Psoas muscle (tissue), 8 donors: Measurements from ENCODE around the gene HARBI1. TPM values are rescaled to one million over a fixed set of nuclear protein-coding genes. Genes with fewer than 3 reads are reported as not detected.
A peak's percentile ranks its signal among the peaks of the same experiment; 100 is the strongest.

Experiments
- ATAC-seq, 4 donors: fragments of 200-7000 bp; cut with Tn5 transposase; one replicate each; pipeline ENCODE4 v1.9.1; 2020; ENCODE audit warnings: moderate library complexity in 3 of 4, mild to moderate bottlenecking in 2 of 4
- DNase-seq, 2 donors: peaks; one replicate each; pipeline ENCODE4 v3.0.0-alpha.2; 2020
- H3K27ac ChIP-seq: fragments of 200-600 bp; one replicate; pipeline ENCODE4 v1.8.0; 2022
- H3K27me3 ChIP-seq, 3 donors: fragments of 200-600 bp in 1 of 3; one replicate each; pipeline versions ENCODE4 v1.6.1 to v1.8.0; 2013 to 2022; ENCODE audit warnings: low read length in 2 of 3, mild to moderate bottlenecking in 2 of 3, moderate library complexity in 1 of 3; ENCODE audit not compliant: insufficient read depth in 3 of 3
- H3K36me3 ChIP-seq, 2 donors: fragments of 200-600 bp in 1 of 2; one replicate each; pipeline versions ENCODE4 v1.6.1 to v1.8.0; 2013 to 2022; ENCODE audit warnings: low read depth in 1 of 2, mild to moderate bottlenecking in 1 of 2, moderate library complexity in 1 of 2; ENCODE audit not compliant: insufficient read depth in 1 of 2
- H3K4me1 ChIP-seq: fragments of 200-600 bp; one replicate; pipeline ENCODE4 v1.8.0; 2022
- H3K4me3 ChIP-seq: fragments of 200-600 bp; one replicate; pipeline ENCODE4 v1.8.0; 2022; ENCODE audit warnings: mild to moderate bottlenecking
- H3K9me3 ChIP-seq: fragments of 200-600 bp; one replicate; pipeline ENCODE4 v1.8.0; 2022
- WGBS, 3 donors: extraction: QIAGEN DNeasy Blood & Tissue Kit; methylation state at CpG; one replicate each; pipeline versions ENCODE4 v1.1.6 to v1.1.7; 2013; 5-methylcytosine and 5-hydroxymethylcytosine counted together
- intact Hi-C, 2 donors: fragments of 100-400 bp; cut with DNase I; formaldehyde crosslinking; loops; one replicate each; pipeline versions ENCODE4 v1.11.0 to v1.14.2; 2022
- polyA plus RNA-seq, 3 donors: library from polyadenylated mRNA; stranded (reverse); fragments of 200-250 nt; gene quantifications; one replicate each; pipeline ENCODE4 v1.2.3, GENCODE V29; 2013
- total RNA-seq, 4 donors: library from RNA; stranded (reverse); fragmentation: NEBNext Ultra II Directional in 2 of 4; extraction: Animal tissue kit (Norgen Biotek cat#: 25700) in 2 of 4; gene quantifications; one replicate each; pipeline versions ENCODE4 v1.2.1 to v1.2.4, GENCODE V29; 2021 to 2023
- TF ChIP-seq, protein P1 (sequence below): fragments of 200-600 bp; IDR thresholded peaks from one replicate; pipeline ENCODE4 v1.8.0; 2022; ENCODE audit warnings: antibody characterized with exemption
- donor health status: healthy with polysubstance abuse.
- donor health status: DM: no; HTN: no; CAD: no; lungs with moderate emphysema.
- donor health status: Bipolar disorder and iron deficiency.
- donor health status: healthy.
- donor health status: DM: yes; HTN: yes; CAD: no.
- donor health status: DM: no; HTN: no; CAD: no.
- donor health status: DM: no; HTN: no; CAD: no.
- donor health status: DM: yes; HTN: yes; CAD: no.

The HARBI1 gene
- total and polyA plus RNA-seq, 7 donors, result 2.0 to 8.6 (median 3.4) TPM

DNA sequence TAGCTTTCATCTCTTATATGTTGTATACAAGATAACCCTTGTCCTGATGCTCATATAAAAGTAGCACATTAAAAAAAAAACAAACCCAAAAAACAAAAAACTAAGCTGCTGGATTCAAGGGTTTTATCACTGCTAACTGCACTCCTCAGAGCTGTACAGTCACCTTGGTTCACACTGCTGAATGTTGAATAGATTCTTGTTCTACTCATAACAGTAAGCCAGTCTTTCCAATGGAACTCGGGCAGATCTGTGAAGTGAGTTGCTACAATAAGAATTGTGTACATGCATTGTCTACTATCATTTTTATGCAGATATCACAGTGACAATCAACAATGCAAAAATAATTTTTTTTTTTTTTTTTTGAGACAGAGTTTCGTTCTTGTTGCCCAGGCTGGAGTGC, 4.7 kb downstream of the HARBI1 start:
- TF ChIP-seq, protein P1, sequence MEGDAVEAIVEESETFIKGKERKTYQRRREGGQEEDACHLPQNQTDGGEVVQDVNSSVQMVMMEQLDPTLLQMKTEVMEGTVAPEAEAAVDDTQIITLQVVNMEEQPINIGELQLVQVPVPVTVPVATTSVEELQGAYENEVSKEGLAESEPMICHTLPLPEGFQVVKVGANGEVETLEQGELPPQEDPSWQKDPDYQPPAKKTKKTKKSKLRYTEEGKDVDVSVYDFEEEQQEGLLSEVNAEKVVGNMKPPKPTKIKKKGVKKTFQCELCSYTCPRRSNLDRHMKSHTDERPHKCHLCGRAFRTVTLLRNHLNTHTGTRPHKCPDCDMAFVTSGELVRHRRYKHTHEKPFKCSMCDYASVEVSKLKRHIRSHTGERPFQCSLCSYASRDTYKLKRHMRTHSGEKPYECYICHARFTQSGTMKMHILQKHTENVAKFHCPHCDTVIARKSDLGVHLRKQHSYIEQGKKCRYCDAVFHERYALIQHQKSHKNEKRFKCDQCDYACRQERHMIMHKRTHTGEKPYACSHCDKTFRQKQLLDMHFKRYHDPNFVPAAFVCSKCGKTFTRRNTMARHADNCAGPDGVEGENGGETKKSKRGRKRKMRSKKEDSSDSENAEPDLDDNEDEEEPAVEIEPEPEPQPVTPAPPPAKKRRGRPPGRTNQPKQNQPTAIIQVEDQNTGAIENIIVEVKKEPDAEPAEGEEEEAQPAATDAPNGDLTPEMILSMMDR, result no peak
- Histone ChIP-seq H3K4me3 (no peak overlapping the region), H3K9me3 (no peaks in the 10 kb centered on the region), H3K27ac (no peak overlapping the region), H3K27me3 (no peaks in the 10 kb centered on the region), H3K4me1 (peaks cover 12% of the 10 kb centered on the region), H3K36me3 (no peaks in the 10 kb centered on the region)
- ATAC-seq, result no peak
- intact Hi-C loops, result loop anchor here (5.0 to 10.0 kb wide), 2 partner anchors 218 to 370 kb away; partner anchors contain the start of gene CHRM4 (in 1 of the 2)
- DNase-seq, result no peak
- WGBS, 3 donors, result 82 to 94% (median 87%) methylated on average over 1 to 2 of the region's 2 CpGs

DNA sequence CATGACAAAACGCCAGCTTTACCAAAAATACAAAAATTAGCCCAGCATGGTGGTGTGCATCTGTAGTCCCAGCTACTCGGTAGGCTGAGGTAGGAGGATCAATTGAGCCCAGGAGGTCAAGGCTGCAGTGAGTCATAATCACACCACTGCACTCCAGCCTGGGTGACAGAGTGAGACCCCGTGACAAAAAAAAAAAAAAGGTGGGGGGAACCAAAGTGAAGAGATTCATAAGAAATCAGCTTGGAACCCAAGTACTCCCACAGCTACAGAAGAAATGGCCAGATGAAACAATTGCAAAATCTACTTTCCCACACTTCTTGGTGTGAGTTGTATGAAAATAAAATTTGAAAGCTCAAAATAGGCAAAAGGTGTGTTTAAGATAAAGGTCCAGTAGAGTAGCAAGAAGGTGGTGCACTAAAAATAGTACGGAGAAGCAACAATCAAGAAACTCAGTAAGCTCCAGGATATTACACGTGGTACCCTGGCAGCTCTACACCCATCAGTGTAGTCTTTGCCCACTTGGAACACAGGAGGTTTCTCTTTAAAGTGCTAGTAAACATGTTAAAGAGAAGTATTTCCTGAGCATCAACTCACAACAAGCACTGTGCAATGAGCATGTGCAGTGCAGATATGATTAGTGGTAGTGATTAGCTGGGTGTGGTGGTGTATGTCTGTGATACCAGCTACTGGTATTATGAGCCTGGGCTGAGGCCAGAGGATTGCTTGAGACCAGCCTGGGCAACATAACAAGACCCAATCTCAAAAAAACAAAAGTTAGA, 5.3 kb downstream of the HARBI1 start:
- Histone ChIP-seq H3K4me1 (peaks cover 12% of the 10 kb centered on the region), H3K27ac (no peak overlapping the region), H3K9me3 (no peaks in the 10 kb centered on the region), H3K27me3 (no peaks in the 10 kb centered on the region), H3K36me3 (no peaks in the 10 kb centered on the region), H3K4me3 (no peak overlapping the region)
- peak in 1 of 4 donors; percentile 23 for ATAC-seq
- TF ChIP-seq, protein P1, result no peak
- DNase-seq, result no peak
- 63 to 79% (median 64%) methylated on average over 5 of the region's 5 CpGs for WGBS, 3 donors
- intact Hi-C loops, result loop anchor here (5.0 to 10.0 kb wide), 2 partner anchors 217 to 369 kb away; partner anchors contain the start of gene CHRM4 (in 1 of the 2)

DNA sequence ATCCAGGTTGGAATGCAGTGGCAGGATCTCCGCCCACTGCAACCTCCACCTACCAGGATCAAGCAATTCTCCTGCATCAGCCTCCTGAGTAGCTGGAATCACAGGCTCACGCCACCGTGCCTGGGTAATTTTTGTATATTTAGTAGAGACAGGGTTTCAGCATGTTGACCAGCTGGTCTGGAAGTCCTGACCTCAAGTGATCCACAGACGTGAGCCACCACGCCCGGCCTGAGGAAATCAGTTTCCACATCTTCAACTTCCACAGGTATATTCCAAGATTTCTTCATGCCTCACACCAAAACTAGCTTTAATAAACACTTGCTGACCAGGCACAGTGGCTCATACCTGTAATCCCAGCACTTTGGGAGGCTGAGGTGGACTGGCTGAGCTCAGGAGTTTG, 7.6 kb downstream of the HARBI1 start:
- TF ChIP-seq, protein P1, result no peak
- ATAC-seq (no peak), DNase-seq (no peak)
- Histone ChIP-seq H3K36me3 (no peaks in the 10 kb centered on the region), H3K4me3 (no peak overlapping the region), H3K9me3 (no peaks in the 10 kb centered on the region), H3K27ac (no peak overlapping the region), H3K4me1 (no peaks in the 10 kb centered on the region), H3K27me3 (no peaks in the 10 kb centered on the region)
- WGBS, 3 donors, result 79 to 99% (median 89%) methylated on average over 6 of the region's 6 CpGs
- intact Hi-C loops, result no loop called here

DNA sequence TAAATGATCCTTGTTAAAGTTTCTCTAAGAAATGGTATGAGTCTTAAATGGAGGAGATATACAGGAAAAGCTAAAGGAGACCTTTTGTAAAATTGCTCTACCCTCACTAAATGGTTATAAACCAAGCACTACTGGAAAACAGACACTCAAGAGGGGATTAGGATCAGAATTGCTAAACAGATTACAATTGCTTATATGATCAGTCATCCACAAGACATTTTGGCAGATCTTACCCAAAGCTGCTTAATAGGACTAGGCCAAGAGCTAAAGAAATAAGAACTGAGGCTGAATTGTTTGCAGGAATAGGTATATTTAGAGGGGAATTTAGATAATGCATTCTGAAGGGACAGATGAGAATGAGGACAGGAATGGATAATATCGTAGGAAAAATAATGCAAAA, 9.5 kb downstream of the HARBI1 start:
- Histone ChIP-seq H3K36me3 (peaks cover 0 to 7% of the 10 kb centered on the region in 2 donors), H3K27me3 (no peaks in the 10 kb centered on the region), H3K4me3 (no peak overlapping the region), H3K4me1 (no peaks in the 10 kb centered on the region), H3K27ac (no peak overlapping the region), H3K9me3 (no peaks in the 10 kb centered on the region)
- no peak for ATAC-seq
- intact Hi-C loops, result no loop called here
- WGBS, 3 donors, result 66 to 85% (median 79%) methylated on average over 1 of the region's 1 CpG
- no peak for DNase-seq
- TF ChIP-seq, protein P1, result no peak
